H1 (cell line): ENCODE measurements around the gene TBCD. TPM values are rescaled to one million over a fixed set of nuclear protein-coding genes. Genes with fewer than 3 reads are reported as not detected.

Source experiments
- BCL11A ChIP-seq, 2 experiments: IDR thresholded peaks; one replicate each; pipeline ENCODE4 v1.6.1; 2011; ENCODE audit warnings: low read depth in 2 of 2, low read length in 2 of 2, mild to moderate bottlenecking in 2 of 2
- BRCA1 ChIP-seq: IDR thresholded peaks from 2 replicates; pipeline ENCODE4 v1.6.1; 2012; ENCODE audit warnings: low read depth, low read length, improper control_type of control experiment
- EP300 ChIP-seq, 2 experiments: IDR thresholded peaks; 1 replicate in 1 of 2; 2 replicates in 1 of 2; pipeline ENCODE4 v1.6.1; 2011 to 2012; ENCODE audit warnings: low read depth in 2 of 2, low read length in 2 of 2, mild to moderate bottlenecking in 2 of 2, borderline replicate concordance in 1 of 2, inconsistent platforms in 1 of 2, moderate library complexity in 1 of 2
- JUN ChIP-seq: IDR thresholded peaks from 2 replicates; pipeline ENCODE4 v1.6.1; 2011; ENCODE audit warnings: low read depth, mild to moderate bottlenecking, improper control_type of control experiment, low read length
- MAX ChIP-seq: IDR thresholded peaks from 2 replicates; pipeline ENCODE4 v1.6.1; 2012; ENCODE audit warnings: inconsistent platforms
- PHF8 ChIP-seq: fragments of 200-600 bp; sonication (generic); conservative IDR thresholded peaks from 2 replicates; pipeline ENCODE4 v1.7.1; 2012; ENCODE audit warnings: low read depth, mild to moderate bottlenecking, inconsistent platforms, low read length, moderate library complexity
- RAD21 ChIP-seq, 2 experiments: IDR thresholded peaks in 1 of 2; conservative IDR thresholded peaks in 1 of 2; 2 replicates each; pipeline ENCODE4 v1.6.1; 2011; ENCODE audit warnings: low read depth in 2 of 2, low read length in 2 of 2, improper control_type of control experiment in 1 of 2, inconsistent platforms in 1 of 2, mild to moderate bottlenecking in 1 of 2, moderate library complexity in 1 of 2
- RXRA ChIP-seq: IDR thresholded peaks from 2 replicates; pipeline ENCODE4 v1.6.1; 2011; ENCODE audit warnings: low read depth, mild to moderate bottlenecking, low read length, moderate library complexity; ENCODE audit not compliant: insufficient read depth
- ZNF274 ChIP-seq: IDR thresholded peaks from 2 replicates; pipeline ENCODE4 v1.7.0; 2012; ENCODE audit warnings: low read length, borderline replicate concordance; ENCODE audit errors: extremely low read depth
- polyA plus RNA-seq, 7 experiments: library from polyadenylated mRNA; depleted of rRNA in 3 of 7; stranded (reverse) in 5 of 7; unstranded in 2 of 7; fragments of >200 nt in 5 of 7; fragments of 200-250 nt in 2 of 7; gene quantifications; 1 replicate in 5 of 7; 2 replicates in 1 of 7; 4 replicates in 1 of 7; pipeline versions ENCODE4 v1.2.1 to v1.2.3, GENCODE V29; 2011 to 2013; ENCODE audit warnings: missing spikeins in 2 of 7, mixed read lengths in 2 of 7
- total RNA-seq: library from RNA; stranded (reverse); fragmentation: NEBNext Ultra II Directional; extraction: Animal tissue kit (Norgen Biotek cat#: 25700); gene quantifications from 2 replicates; pipeline ENCODE4 v1.2.1, GENCODE V29; 2021

Gene TBCD
- total and polyA plus RNA-seq, 2 of the 8 experiments (the other 6 are each of a cell fraction or from before 2014, with no cell fraction given), result 118 to 162 TPM

- TF ChIP-seq JUN (no peak), PHF8 (no peak), RXRA (no peak), ZNF274 (no peak), BRCA1 (no peak), RAD21 (IDR thresholded peaks at IDR 0.05 in 1 of 2, conservative IDR thresholded peaks at IDR 0.05 in 1 of 2; ENCODE audit: low read depth in 2 of 2, low read length in 2 of 2) (no peak), BCL11A (IDR thresholded peaks at IDR 0.05; ENCODE audit: low read depth in 2 of 2, low read length in 2 of 2) (no peak), MAX (no peak), EP300 (IDR thresholded peaks at IDR 0.05; ENCODE audit: borderline replicate concordance in 1 of 2, low read depth in 2 of 2, low read length in 2 of 2) (no peak)
Measured at GRCh38 chr17:82863941-82864712, 112.3 kb downstream of the TBCD start (continued).
